Right atrium auricular region (tissue), 2 donors: ENCODE results near the gene BTLA. TPM values are rescaled to one million over a fixed set of nuclear protein-coding genes. Genes with fewer than 3 reads are reported as not detected.

Source experiments
- DNase-seq: peaks from one replicate; pipeline ENCODE4 v3.0.0-alpha.2; 2019; ENCODE audit warnings: low spot score
- H3K27ac ChIP-seq, 2 donors: fragments of 200-600 bp; sonication (generic); 1 replicate in 1 of 2; 2 replicates in 1 of 2; pipeline ENCODE4 v1.5.1; 2016 to 2019
- H3K27me3 ChIP-seq, 2 donors: fragments of 200-600 bp; sonication (generic); one replicate each; pipeline versions ENCODE4 v1.5.1 to v1.6.0; 2017 to 2019
- H3K36me3 ChIP-seq: fragments of 200-600 bp; sonication (generic); one replicate; pipeline ENCODE4 v1.5.1; 2016
- H3K4me1 ChIP-seq, 2 donors: fragments of 200-600 bp; sonication (generic); one replicate each; pipeline versions ENCODE4 v1.5.1 to v1.6.0; 2017 to 2019
- H3K4me3 ChIP-seq, 2 donors: fragments of 200-600 bp; sonication (generic); 1 replicate in 1 of 2; 2 replicates in 1 of 2; pipeline ENCODE4 v1.5.1; 2017 to 2019; ENCODE audit warnings: mild to moderate bottlenecking in 1 of 2, moderate library complexity in 1 of 2
- H3K9me3 ChIP-seq, 2 donors: fragments of 200-600 bp; sonication (generic); one replicate each; pipeline ENCODE4 v1.5.1; 2019
- CTCF ChIP-seq, 2 donors: fragments of 200-600 bp; sonication (generic); IDR thresholded peaks; one replicate each; pipeline ENCODE4 v1.5.1; 2019; ENCODE audit warnings: antibody characterized with exemption in 2 of 2
- total RNA-seq, 2 donors: library from RNA; depleted of rRNA; stranded (reverse); fragments of >200 nt; gene quantifications; one replicate each; pipeline ENCODE4 v1.1.0, GENCODE V29; 2016

The BTLA gene
- total RNA-seq, 2 donors from 2014 or later: not detected

- DNase-seq: no peak
- no peaks in the 10 kb centered on the region for H3K4me1 ChIP-seq
- TF ChIP-seq CTCF (IDR thresholded peaks at IDR 0.05): no peak
- peaks cover 0 to 3% of the 10 kb centered on the region in 2 donors for H3K9me3 ChIP-seq
- no peaks in the 10 kb centered on the region for H3K27me3 ChIP-seq
- no peak overlapping the region for H3K4me3 ChIP-seq
- no peak overlapping the region for H3K27ac ChIP-seq
- H3K36me3 ChIP-seq: no peaks in the 10 kb centered on the region
Measured at GRCh38 chr3:112472691-112473090, 26.6 kb downstream of the BTLA start.

GRCh38 chr3:112471596-112472325 is 27.5 kb downstream of the BTLA start:
- no peak for TF ChIP-seq CTCF (IDR thresholded peaks at IDR 0.05)
- Histone ChIP-seq H3K36me3 (no peaks in the 10 kb centered on the region), H3K4me1 (no peaks in the 10 kb centered on the region), H3K27me3 (no peaks in the 10 kb centered on the region), H3K4me3 (no peak overlapping the region), H3K9me3 (peaks cover 0 to 3% of the 10 kb centered on the region in 2 donors), H3K27ac (no peak overlapping the region)
- DNase-seq: no peak

- no peaks in the 10 kb centered on the region for H3K4me1 ChIP-seq
- no peak for TF ChIP-seq CTCF (IDR thresholded peaks at IDR 0.05)
- H3K36me3 ChIP-seq: no peaks in the 10 kb centered on the region
- no peaks in the 10 kb centered on the region for H3K27me3 ChIP-seq
- no peak overlapping the region for H3K4me3 ChIP-seq
- peaks cover 0 to 3% of the 10 kb centered on the region in 2 donors for H3K9me3 ChIP-seq
- H3K27ac ChIP-seq: no peak overlapping the region
- no peak for DNase-seq
Measured at GRCh38 chr3:112470788-112471187, 28.5 kb downstream of the BTLA start.

- Histone ChIP-seq H3K27ac (no peak overlapping the region), H3K9me3 (peaks cover 0 to 3% of the 10 kb centered on the region in 2 donors), H3K27me3 (no peaks in the 10 kb centered on the region), H3K36me3 (no peaks in the 10 kb centered on the region), H3K4me3 (no peak overlapping the region), H3K4me1 (peaks cover 0 to under 1% of the 10 kb centered on the region in 2 donors)
- no peak for DNase-seq
- no peak for TF ChIP-seq CTCF (IDR thresholded peaks at IDR 0.05)
Measured at GRCh38 chr3:112469671-112470070, 29.6 kb downstream of the BTLA start.

- Histone ChIP-seq H3K4me1 (peaks cover 0 to 8% of the 10 kb centered on the region in 2 donors), H3K27ac (no peak overlapping the region), H3K4me3 (no peak overlapping the region), H3K27me3 (no peaks in the 10 kb centered on the region), H3K36me3 (no peaks in the 10 kb centered on the region), H3K9me3 (no peaks in the 10 kb centered on the region)
- no peak for DNase-seq
- TF ChIP-seq CTCF (IDR thresholded peaks at IDR 0.05): no peak
Measured at GRCh38 chr3:112467539-112467938, 31.7 kb downstream of the BTLA start.

- H3K36me3 ChIP-seq: no peaks in the 10 kb centered on the region
- TF ChIP-seq CTCF (IDR thresholded peaks at IDR 0.05): no peak
- DNase-seq: no peak
- no peaks in the 10 kb centered on the region for H3K27me3 ChIP-seq
- peaks cover 0 to 4% of the 10 kb centered on the region in 2 donors for H3K9me3 ChIP-seq
- no peak overlapping the region for H3K4me3 ChIP-seq
- H3K4me1 ChIP-seq: peaks cover 0 to 8% of the 10 kb centered on the region in 2 donors
- no peak overlapping the region for H3K27ac ChIP-seq
Measured at GRCh38 chr3:112466020-112466419, 33.3 kb downstream of the BTLA start.
